Right kidney (tissue), 1 donor: Measurements from ENCODE around the gene STAG2.
"Not testable (repeated sequence)": the region's sequence is repeated elsewhere in the genome, so short reads cannot be mapped to it uniquely, and the experiment has no call there.

Experiments used
- DNase-seq: peaks from one replicate; pipeline ENCODE4 v3.0.0-alpha.2; 2016

STAG2 gene

GRCh38 chrX:124035657-124036056 is 74.2 kb downstream of the STAG2 start:
- DNase-seq = no peak

GRCh38 chrX:124042042-124042441 is 80.5 kb downstream of the STAG2 start:
- no peak for DNase-seq

- no peak for DNase-seq
Observed at GRCh38 chrX:124045109-124045508, 83.6 kb downstream of the STAG2 start.

GRCh38 chrX:124084417-124084816 is 122.9 kb downstream of the STAG2 start:
- DNase-seq = not testable (repeated sequence)

GRCh38 chrX:124085063-124085462 is 123.6 kb downstream of the STAG2 start:
- no peak for DNase-seq

- DNase-seq = no peak
Observed at GRCh38 chrX:124086411-124086810, 124.9 kb downstream of the STAG2 start.

GRCh38 chrX:124087000-124087746 is 125.7 kb downstream of the STAG2 start:
- no peak for DNase-seq

GRCh38 chrX:124093222-124093621 is 131.7 kb downstream of the STAG2 start:
- DNase-seq = no peak

- no peak for DNase-seq
Observed at GRCh38 chrX:124097116-124097515, 135.6 kb downstream of the STAG2 start.

GRCh38 chrX:124098089-124098488 is 136.6 kb downstream of the STAG2 start:
- no peak for DNase-seq

- no peak for DNase-seq
Observed at GRCh38 chrX:124103966-124104365, 142.5 kb downstream of the STAG2 start.

GRCh38 chrX:124104512-124104911 is 143.0 kb downstream of the STAG2 start:
- not testable (repeated sequence) for DNase-seq

- no peak for DNase-seq
Observed at GRCh38 chrX:124113621-124114600, 152.4 kb downstream of the STAG2 start.

GRCh38 chrX:124117325-124117724 is 155.8 kb downstream of the STAG2 start:
- no peak for DNase-seq

- no peak for DNase-seq
Observed at GRCh38 chrX:124125471-124125870, 164.0 kb downstream of the STAG2 start.

- no peak for DNase-seq
Observed at GRCh38 chrX:124127496-124127895, 166.0 kb downstream of the STAG2 start.

- not testable (repeated sequence) for DNase-seq
Observed at GRCh38 chrX:124132437-124132836, 170.9 kb downstream of the STAG2 start.

GRCh38 chrX:124145749-124146148 is 184.2 kb downstream of the STAG2 start:
- no peak for DNase-seq

- DNase-seq = no peak
Observed at GRCh38 chrX:124151195-124151594, 189.7 kb downstream of the STAG2 start.
